Hepatocyte (in vitro differentiated cells): Measurements from ENCODE around the gene RCL1. TPM values are rescaled to one million over a fixed set of nuclear protein-coding genes. Genes with fewer than 3 reads are reported as not detected.

Experiments
- DNase-seq: peaks from one replicate; pipeline ENCODE4 v3.0.0-alpha.2; 2016; ENCODE audit warnings: low spot score
- H2AFZ ChIP-seq: fragments of 200-600 bp; sonication (generic); 2 replicates; pipeline ENCODE4 v1.6.0; 2016; ENCODE audit warnings: antibody characterized with exemption, mild to moderate bottlenecking
- H3K27ac ChIP-seq: fragments of 200-600 bp; sonication (generic); 2 replicates; pipeline ENCODE4 v1.5.1; 2016; ENCODE audit warnings: mild to moderate bottlenecking
- H3K27me3 ChIP-seq: fragments of 200-600 bp; sonication (generic); 2 replicates; pipeline ENCODE4 v1.6.1; 2016
- H3K36me3 ChIP-seq: fragments of 200-600 bp; sonication (generic); replicated peaks from 2 replicates; pipeline ENCODE4 v1.5.1; 2016; ENCODE audit warnings: low read depth; ENCODE audit not compliant: insufficient read depth
- H3K4me1 ChIP-seq: fragments of 200-600 bp; sonication (generic); 2 replicates; pipeline ENCODE4 v1.5.1; 2016; ENCODE audit warnings: mild to moderate bottlenecking, moderate library complexity; ENCODE audit not compliant: insufficient read depth
- H3K4me2 ChIP-seq: fragments of 200-600 bp; sonication (generic); 2 replicates; pipeline ENCODE4 v1.6.0; 2016
- H3K4me3 ChIP-seq: fragments of 200-600 bp; sonication (generic); 2 replicates; pipeline ENCODE4 v1.5.1; 2016; ENCODE audit warnings: mild to moderate bottlenecking
- H3K79me2 ChIP-seq: fragments of 200-600 bp; sonication (generic); 2 replicates; pipeline ENCODE4 v1.6.0; 2017; ENCODE audit warnings: mild to moderate bottlenecking
- H3K9me2 ChIP-seq: fragments of 200-600 bp; sonication (generic); replicated peaks from 2 replicates; pipeline ENCODE4 v1.6.0; 2017; ENCODE audit warnings: mild to moderate bottlenecking; ENCODE audit not compliant: insufficient read depth
- H3K9me3 ChIP-seq: fragments of 200-600 bp; sonication (generic); 2 replicates; pipeline ENCODE4 v1.5.1; 2016; ENCODE audit warnings: low read depth, mild to moderate bottlenecking
- H4K20me1 ChIP-seq: fragments of 200-600 bp; sonication (generic); 2 replicates; pipeline ENCODE4 v1.6.0; 2016; ENCODE audit warnings: mild to moderate bottlenecking; ENCODE audit not compliant: insufficient read depth, poor library complexity, severe bottlenecking
- EZH2 ChIP-seq: fragments of 200-600 bp; sonication (generic); IDR thresholded peaks from 2 replicates; pipeline ENCODE4 v1.6.1; 2016; ENCODE audit warnings: antibody characterized with exemption, mild to moderate bottlenecking, borderline replicate concordance
- EZH2phosphoT487 ChIP-seq: fragments of 200-600 bp; sonication (generic); IDR thresholded peaks from one replicate; pipeline ENCODE4 v1.6.1; 2018; ENCODE audit warnings: antibody characterized with exemption, mild to moderate bottlenecking, low read depth, moderate library complexity; ENCODE audit not compliant: unreplicated experiment, severe bottlenecking
- WGBS: methylation state at CpG from one replicate; pipeline ENCODE4 v1.1.6; 2016; ENCODE audit warnings: low lambda C conversion rate; ENCODE audit errors: missing lambda C conversion rate; 5-methylcytosine and 5-hydroxymethylcytosine counted together
- polyA plus RNA-seq: library from polyadenylated mRNA; unstranded; fragments of >200 nt; fragmentation: Nextera tagmentation; extraction: Ambion mirVana; gene quantifications from 2 replicates; pipeline ENCODE4 v1.2.1, GENCODE V29; 2016
- total RNA-seq: library from RNA; depleted of rRNA; stranded (reverse); fragments of >200 nt; gene quantifications from 2 replicates; pipeline ENCODE4 v1.2.3, GENCODE V29; 2014
- TF ChIP-seq, protein P1 (sequence below): fragments of 200-600 bp; sonication (generic); IDR thresholded peaks from 2 replicates; pipeline ENCODE4 v1.5.1; 2016; ENCODE audit warnings: antibody characterized with exemption, mild to moderate bottlenecking; ENCODE audit not compliant: poor library complexity

RCL1 gene
- total and polyA plus RNA-seq, 2 experiments from 2014 or later = 25.6 to 30.1 TPM

DNA sequence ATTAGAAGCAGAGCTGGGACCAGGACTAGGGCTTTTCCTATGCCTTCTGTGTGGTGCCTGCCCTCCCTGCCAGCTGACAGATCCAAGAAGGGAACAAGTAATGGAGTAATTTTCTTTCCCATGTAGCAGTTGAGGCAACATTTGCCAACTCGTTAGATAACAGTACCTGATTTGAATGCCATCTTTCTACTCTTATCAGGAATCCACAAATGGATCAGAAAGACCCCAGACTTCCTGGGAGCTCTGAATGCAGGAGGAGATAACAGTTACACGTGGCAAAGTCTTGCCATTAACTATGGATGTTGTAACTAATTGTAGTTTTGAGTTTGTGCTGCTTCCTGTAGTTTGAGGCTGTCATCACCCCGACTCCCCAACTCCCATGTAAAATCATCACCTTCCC is 39.2 kb downstream of the RCL1 start:
- no peak overlapping the region for H3K4me3 ChIP-seq
- no peaks in the 10 kb centered on the region for H3K9me2 ChIP-seq
- TF ChIP-seq EZH2 = no peak
- no peak for TF ChIP-seq EZH2phosphoT487
- TF ChIP-seq, protein P1, sequence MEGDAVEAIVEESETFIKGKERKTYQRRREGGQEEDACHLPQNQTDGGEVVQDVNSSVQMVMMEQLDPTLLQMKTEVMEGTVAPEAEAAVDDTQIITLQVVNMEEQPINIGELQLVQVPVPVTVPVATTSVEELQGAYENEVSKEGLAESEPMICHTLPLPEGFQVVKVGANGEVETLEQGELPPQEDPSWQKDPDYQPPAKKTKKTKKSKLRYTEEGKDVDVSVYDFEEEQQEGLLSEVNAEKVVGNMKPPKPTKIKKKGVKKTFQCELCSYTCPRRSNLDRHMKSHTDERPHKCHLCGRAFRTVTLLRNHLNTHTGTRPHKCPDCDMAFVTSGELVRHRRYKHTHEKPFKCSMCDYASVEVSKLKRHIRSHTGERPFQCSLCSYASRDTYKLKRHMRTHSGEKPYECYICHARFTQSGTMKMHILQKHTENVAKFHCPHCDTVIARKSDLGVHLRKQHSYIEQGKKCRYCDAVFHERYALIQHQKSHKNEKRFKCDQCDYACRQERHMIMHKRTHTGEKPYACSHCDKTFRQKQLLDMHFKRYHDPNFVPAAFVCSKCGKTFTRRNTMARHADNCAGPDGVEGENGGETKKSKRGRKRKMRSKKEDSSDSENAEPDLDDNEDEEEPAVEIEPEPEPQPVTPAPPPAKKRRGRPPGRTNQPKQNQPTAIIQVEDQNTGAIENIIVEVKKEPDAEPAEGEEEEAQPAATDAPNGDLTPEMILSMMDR = no peak
- DNase-seq = no peak
- peaks cover 8% of the 10 kb centered on the region for H3K79me2 ChIP-seq
- H3K4me2 ChIP-seq = no peak overlapping the region
- 74% methylated on average over 3 of the region's 3 CpGs for WGBS
- no peak overlapping the region for H2AFZ ChIP-seq
- H3K9me3 ChIP-seq = no peaks in the 10 kb centered on the region
- H3K36me3 ChIP-seq = no peaks in the 10 kb centered on the region
- H4K20me1 ChIP-seq = no peaks in the 10 kb centered on the region
- H3K4me1 ChIP-seq = peaks cover 4% of the 10 kb centered on the region
- no peaks in the 10 kb centered on the region for H3K27me3 ChIP-seq
- peak overlapping the region; percentile 47 for H3K27ac ChIP-seq

DNA sequence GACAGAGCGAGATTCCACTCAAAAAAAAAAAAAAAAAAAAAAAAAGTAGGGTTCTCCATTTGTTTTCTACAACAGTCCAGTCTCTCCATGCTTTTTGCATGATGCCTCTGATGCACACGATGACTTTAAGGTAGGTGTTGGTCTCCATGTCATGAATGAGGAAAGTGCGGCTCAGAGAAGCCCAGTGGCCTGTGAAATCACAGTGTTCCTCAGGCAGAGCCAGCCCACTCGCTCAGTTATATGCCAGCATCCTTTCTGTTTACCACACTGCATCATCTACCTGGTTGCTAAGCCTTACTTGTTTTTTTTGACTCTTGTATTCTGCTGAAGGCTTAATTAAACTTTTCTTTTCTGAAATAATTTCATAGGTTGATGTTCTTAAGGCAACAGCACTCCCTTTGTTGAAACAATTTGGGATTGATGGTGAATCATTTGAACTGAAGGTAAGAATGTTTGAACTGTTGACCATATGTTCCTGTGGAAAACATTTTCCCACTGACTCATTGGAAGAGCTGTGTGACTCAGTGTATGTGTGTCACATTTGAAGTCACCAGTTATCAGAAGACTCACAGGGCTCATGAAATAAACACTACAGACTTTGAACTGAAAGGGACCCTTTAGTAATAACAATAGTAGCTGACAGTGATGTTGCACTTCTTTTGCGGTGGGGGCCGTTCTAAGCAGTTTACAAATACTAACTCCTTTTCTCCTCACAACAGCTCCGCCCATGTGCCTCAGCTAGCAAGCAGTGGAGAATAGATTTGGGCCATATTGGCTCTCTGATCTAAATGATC is 40.2 kb downstream of the RCL1 start:
- peaks cover 4% of the 10 kb centered on the region for H3K4me1 ChIP-seq
- peak overlapping the region; percentile 85 for H3K27ac ChIP-seq
- no peak overlapping the region for H3K4me3 ChIP-seq
- H3K9me2 ChIP-seq = no peaks in the 10 kb centered on the region
- no peaks in the 10 kb centered on the region for H4K20me1 ChIP-seq
- H3K27me3 ChIP-seq = no peaks in the 10 kb centered on the region
- no peak overlapping the region for H2AFZ ChIP-seq
- peak overlapping the region; percentile 1 for H3K4me2 ChIP-seq
- peak; percentile 53 for DNase-seq
- WGBS = 83% methylated on average over 6 of the region's 7 CpGs
- TF ChIP-seq, protein P1 = no peak
- no peak for TF ChIP-seq EZH2phosphoT487
- no peak for TF ChIP-seq EZH2
- no peaks in the 10 kb centered on the region for H3K36me3 ChIP-seq
- peaks cover 8% of the 10 kb centered on the region for H3K79me2 ChIP-seq
- no peaks in the 10 kb centered on the region for H3K9me3 ChIP-seq

DNA sequence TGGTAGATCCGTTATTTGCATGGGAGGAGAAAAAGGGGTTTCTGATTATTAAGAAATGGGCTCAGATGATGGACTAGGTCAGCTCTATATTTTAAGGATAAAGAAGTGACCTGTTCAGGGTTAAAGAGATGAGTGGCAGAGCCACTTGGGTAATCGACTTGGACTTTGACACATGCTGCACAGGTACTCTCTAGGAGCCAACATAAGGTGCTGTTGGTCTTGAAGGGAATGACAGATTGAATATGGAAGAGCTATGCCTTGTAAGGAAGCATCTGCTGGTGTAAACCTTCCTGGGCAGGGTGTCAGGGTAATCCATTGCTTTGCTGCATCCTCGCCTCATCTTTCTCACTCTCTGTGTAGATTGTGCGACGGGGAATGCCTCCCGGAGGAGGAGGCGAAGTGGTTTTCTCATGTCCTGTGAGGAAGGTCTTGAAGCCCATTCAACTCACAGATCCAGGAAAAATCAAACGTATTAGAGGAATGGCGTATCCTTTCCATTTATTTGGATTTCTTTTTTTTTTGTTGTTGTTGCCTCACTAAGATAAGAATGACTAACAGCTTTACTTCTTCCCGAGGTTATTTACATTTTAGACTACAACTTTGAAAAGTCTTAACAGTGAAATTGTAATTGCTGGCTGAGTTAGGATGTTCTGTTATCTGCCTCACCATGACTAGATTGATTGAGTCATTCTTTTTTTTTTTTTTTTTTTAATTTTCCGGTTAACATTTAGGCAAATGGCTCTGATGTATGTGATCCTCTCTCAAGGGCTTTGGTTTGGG is 41.2 kb downstream of the RCL1 start:
- Histone ChIP-seq H3K27ac (peak overlapping the region; percentile 85), H3K79me2 (peaks cover 8% of the 10 kb centered on the region)

More for the DNA sequence above, 41.2 kb downstream of the RCL1 start:
- no peaks in the 10 kb centered on the region for H3K9me2 ChIP-seq
- no peaks in the 10 kb centered on the region for H3K27me3 ChIP-seq
- no peak overlapping the region for H2AFZ ChIP-seq
- no peak for DNase-seq
- H4K20me1 ChIP-seq = no peaks in the 10 kb centered on the region
- H3K9me3 ChIP-seq = no peaks in the 10 kb centered on the region
- H3K4me3 ChIP-seq = no peak overlapping the region
- H3K4me2 ChIP-seq = peak overlapping the region; percentile 1
- H3K36me3 ChIP-seq = no peaks in the 10 kb centered on the region
- peaks cover 7% of the 10 kb centered on the region for H3K4me1 ChIP-seq
- WGBS = 82% methylated on average over 11 of the region's 11 CpGs
- TF ChIP-seq, protein P1 = no peak
- TF ChIP-seq EZH2 (no peak), EZH2phosphoT487 (no peak)
